Transverse colon (tissue), 4 donors: ENCODE measurements around the gene HSD11B2. TPM values are rescaled to one million over a fixed set of nuclear protein-coding genes. Genes with fewer than 3 reads are reported as not detected.

ENCODE experiments used
- DNase-seq: peaks from one replicate; pipeline ENCODE4 v3.0.0-alpha.2; 2019
- H3K27ac ChIP-seq, 4 donors: fragments of 200-600 bp; sonication (generic); 2 replicates each; pipeline ENCODE4 v1.5.1; 2016 to 2018; ENCODE audit warnings: inconsistent platforms in 4 of 4
- H3K27me3 ChIP-seq: fragments of 200-600 bp; sonication (generic); 2 replicates; pipeline ENCODE4 v1.5.1; 2017; ENCODE audit warnings: inconsistent platforms
- H3K36me3 ChIP-seq, 4 donors: fragments of 200-600 bp; sonication (generic); 2 replicates each; pipeline ENCODE4 v1.5.1; 2017 to 2019; ENCODE audit warnings: inconsistent platforms in 4 of 4
- H3K4me1 ChIP-seq, 4 donors: fragments of 200-600 bp; sonication (generic); 2 replicates each; pipeline ENCODE4 v1.5.1; 2017 to 2020; ENCODE audit warnings: inconsistent platforms in 4 of 4
- H3K4me3 ChIP-seq, 4 donors: fragments of 200-600 bp; sonication (generic); 1 replicate in 1 of 4; 2 replicates in 3 of 4; pipeline versions ENCODE4 v1.5.1 to v1.6.1; 2017 to 2019; ENCODE audit warnings: inconsistent platforms in 4 of 4
- H3K9me3 ChIP-seq, 2 donors: fragments of 200-600 bp; sonication (generic); 2 replicates each; pipeline ENCODE4 v1.5.1; 2017 to 2019; ENCODE audit warnings: inconsistent platforms in 2 of 2
- EP300 ChIP-seq: sonication (generic); formaldehyde crosslinking; IDR thresholded peaks from one replicate; pipeline ENCODE4 v1.6.1; 2017; ENCODE audit warnings: antibody characterized with exemption, low read depth
- POLR2A ChIP-seq: fragments of 450-650 bp; IDR thresholded peaks from one replicate; pipeline ENCODE4 v1.6.1; 2016; ENCODE audit warnings: antibody characterized with exemption, mild to moderate bottlenecking, moderate library complexity
- POLR2AphosphoS5 ChIP-seq, 3 donors: sonication (generic); formaldehyde crosslinking; IDR thresholded peaks; one replicate each; pipeline ENCODE4 v1.6.1; 2016; ENCODE audit warnings: antibody characterized with exemption in 3 of 3
- WGBS, 2 donors: methylation state at CpG; one replicate each; pipeline ENCODE4 v1.1.5; 2018; ENCODE audit warnings: low coverage in 1 of 2; 5-methylcytosine and 5-hydroxymethylcytosine counted together
- in situ Hi-C, 4 donors: fragments of 200-750 bp; cut with MboI; loops; one replicate each; pipeline versions ENCODE4 v1.15.0 to v1.15.1; 2017; ENCODE audit warnings: low sequenced_read_pairs in 3 of 4, low pct_ligation_motif_present in 1 of 4, low pct_unique_long_range_greater_than_20kb in 1 of 4
- intact Hi-C: fragments of 100-400 bp; cut with DNase I; formaldehyde crosslinking; loops from one replicate; pipeline ENCODE4 v1.15.1; 2023; ENCODE audit warnings: low total_unique reads
- total RNA-seq, 4 donors: library from RNA; depleted of rRNA; stranded (reverse); fragments of >200 nt; gene quantifications; one replicate each; pipeline ENCODE4 v1.1.0, GENCODE V29; 2016
- TF ChIP-seq, protein P1 (sequence below), 5 experiments: fragments of 200-600 bp in 3 of 5; fragments of 450-650 bp in 2 of 5; sonication (generic) in 3 of 5; IDR thresholded peaks; 1 replicate in 2 of 5; 2 replicates in 3 of 5; pipeline ENCODE4 v1.5.1; 2016 to 2017; ENCODE audit warnings: antibody characterized with exemption in 5 of 5, inconsistent platforms in 3 of 5, mild to moderate bottlenecking in 2 of 5, moderate library complexity in 1 of 5

Gene HSD11B2
- total RNA-seq, 4 donors from 2014 or later = 667 to 1,081 (median 790) TPM

DNA sequence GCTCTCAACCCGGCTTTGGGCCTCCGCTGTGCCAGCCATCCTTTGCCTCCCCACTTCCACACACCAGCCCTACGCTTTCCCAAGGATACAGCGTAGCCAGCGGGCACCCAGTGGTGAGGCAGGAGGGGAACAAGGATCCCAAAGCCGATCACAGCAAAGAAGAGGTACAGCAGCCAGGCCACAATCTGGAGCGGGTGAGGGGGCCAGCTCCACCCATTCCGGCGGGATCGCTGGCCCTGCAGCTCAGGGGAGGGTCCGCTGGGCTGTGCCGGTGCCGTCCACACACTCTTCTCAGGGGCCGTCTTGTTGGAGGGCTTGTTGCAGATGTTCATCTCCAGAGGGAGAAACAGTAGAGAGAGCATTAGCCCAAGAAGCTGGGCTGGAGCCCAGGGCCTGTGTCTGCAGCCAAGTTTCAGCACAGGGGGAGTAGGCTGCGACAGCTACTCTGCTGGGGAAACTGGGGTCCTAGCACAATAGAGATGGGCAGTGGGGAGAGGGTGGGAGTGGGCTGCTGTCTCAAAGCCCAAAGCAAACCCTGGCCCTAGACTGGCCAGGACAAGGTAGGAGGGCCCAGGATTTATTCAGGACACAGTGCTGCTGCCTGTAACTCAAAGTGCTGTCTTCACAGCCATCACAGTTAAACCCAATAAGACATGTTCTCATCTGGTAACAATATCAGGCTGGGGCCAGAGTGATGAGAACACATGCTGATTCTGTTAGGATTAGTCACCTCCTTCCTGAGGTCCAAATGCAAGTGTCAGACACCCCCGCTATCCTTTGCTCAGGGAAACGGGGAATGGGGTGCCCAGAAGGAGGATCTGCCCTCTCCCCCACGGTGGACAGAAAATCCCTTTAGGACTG is 24.6 kb upstream of the HSD11B2 start:
- peak overlapping the region; percentile 37 to 81 (median 60) for H3K27ac ChIP-seq
- WGBS, 2 donors = 60 to 80% methylated on average over 1 to 18 of the region's 18 CpGs
- no peak for DNase-seq

DNA sequence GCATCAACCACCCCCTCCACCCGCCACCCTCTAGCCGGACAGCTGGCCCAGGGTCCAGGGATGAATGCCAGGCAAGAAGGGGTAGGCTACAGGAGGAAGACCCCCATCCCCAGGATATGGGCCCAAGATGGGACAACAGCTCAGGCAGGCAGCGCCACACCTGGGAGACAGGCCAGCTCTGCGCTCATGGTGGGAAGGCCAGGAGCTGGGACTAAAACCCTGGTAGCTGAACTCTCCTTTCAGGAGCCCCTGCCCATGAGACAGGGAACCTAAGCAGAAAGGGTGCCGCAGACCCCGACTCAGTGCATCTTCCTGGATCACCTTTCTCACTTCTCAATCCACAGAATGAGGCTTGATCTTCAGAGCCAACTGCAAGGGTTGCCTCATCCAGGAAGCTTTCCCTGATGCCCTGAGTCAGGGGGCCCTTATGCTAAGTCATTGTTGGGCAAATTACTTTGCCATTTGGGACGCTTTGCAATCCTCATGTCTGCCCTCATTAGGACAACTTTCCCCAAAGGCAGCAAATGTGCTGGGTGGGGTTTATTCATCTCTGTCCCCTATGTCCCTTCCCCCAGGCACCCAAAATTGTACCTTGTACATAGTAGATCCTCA is 23.6 kb upstream of the HSD11B2 start:
- Histone ChIP-seq H3K27me3 (no peaks in the 10 kb centered on the region), H3K9me3 (no peaks in the 10 kb centered on the region), H3K4me1 (peaks cover 5 to 24% (median 12%) of the 10 kb centered on the region in 4 donors), H3K4me3 (no peak overlapping the region), H3K36me3 (no peaks in the 10 kb centered on the region), H3K27ac (peak overlapping the region; percentile 12 to 81 (median 47))
- intact Hi-C loops = no loop called here
- WGBS, 2 donors = 90% methylated on average over 7 of the region's 7 CpGs; no CpG with 5 or more reads in 1 of the 2 donors
- no peak for DNase-seq
- TF ChIP-seq POLR2AphosphoS5 (IDR thresholded peaks at IDR 0.05) (no peak), EP300 (no peak), POLR2A (no peak)
- TF ChIP-seq, protein P1, sequence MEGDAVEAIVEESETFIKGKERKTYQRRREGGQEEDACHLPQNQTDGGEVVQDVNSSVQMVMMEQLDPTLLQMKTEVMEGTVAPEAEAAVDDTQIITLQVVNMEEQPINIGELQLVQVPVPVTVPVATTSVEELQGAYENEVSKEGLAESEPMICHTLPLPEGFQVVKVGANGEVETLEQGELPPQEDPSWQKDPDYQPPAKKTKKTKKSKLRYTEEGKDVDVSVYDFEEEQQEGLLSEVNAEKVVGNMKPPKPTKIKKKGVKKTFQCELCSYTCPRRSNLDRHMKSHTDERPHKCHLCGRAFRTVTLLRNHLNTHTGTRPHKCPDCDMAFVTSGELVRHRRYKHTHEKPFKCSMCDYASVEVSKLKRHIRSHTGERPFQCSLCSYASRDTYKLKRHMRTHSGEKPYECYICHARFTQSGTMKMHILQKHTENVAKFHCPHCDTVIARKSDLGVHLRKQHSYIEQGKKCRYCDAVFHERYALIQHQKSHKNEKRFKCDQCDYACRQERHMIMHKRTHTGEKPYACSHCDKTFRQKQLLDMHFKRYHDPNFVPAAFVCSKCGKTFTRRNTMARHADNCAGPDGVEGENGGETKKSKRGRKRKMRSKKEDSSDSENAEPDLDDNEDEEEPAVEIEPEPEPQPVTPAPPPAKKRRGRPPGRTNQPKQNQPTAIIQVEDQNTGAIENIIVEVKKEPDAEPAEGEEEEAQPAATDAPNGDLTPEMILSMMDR (IDR thresholded peaks at IDR 0.05) = no peak
- in situ Hi-C loops = no loop called here

More for the DNA sequence above, 24.6 kb upstream of the HSD11B2 start:
- Histone ChIP-seq H3K9me3 (no peaks in the 10 kb centered on the region), H3K4me1 (peaks cover 5 to 24% (median 12%) of the 10 kb centered on the region in 4 donors), H3K36me3 (no peaks in the 10 kb centered on the region), H3K27me3 (no peaks in the 10 kb centered on the region), H3K4me3 (no peak overlapping the region)
- intact Hi-C loops (no loop called here), in situ Hi-C loops (no loop called here)
- TF ChIP-seq, protein P1 (IDR thresholded peaks at IDR 0.05) = no peak
- TF ChIP-seq POLR2A (no peak), EP300 (no peak), POLR2AphosphoS5 (IDR thresholded peaks at IDR 0.05) (no peak)

DNA sequence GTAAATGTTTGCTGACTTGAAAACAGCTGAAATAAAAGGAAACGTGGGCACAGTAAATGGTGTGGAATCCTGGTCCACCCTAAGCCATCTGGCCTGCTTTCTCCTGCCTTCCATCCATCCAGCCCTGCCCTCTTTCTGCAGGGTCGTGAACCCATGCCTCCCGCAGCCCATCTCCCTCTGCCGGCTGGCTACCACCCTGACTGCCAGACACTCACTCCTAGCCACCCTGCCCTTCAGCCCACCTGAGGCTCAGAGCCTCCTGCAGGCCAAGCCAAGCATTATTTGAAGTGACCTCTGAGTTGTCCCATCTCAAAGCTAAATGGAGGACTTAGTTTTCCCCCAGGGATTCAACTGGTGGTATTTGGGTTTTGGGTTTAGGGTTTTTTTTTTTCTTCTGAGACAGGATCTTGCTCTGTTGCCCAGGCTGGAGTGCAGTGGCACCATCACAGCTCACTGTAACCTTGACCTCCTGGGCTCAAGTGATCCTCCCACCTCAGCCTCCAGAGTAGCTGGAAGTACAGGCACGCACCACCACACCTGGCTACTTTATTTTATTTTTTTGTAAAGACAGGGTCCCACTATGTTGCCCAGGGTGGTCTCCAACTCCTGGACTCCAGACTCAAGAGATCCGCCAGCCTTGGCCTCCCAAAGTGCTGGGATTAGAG is 23.0 kb upstream of the HSD11B2 start:
- in situ Hi-C loops = no loop called here
- Histone ChIP-seq H3K36me3 (no peaks in the 10 kb centered on the region), H3K4me1 (peaks cover 5 to 24% (median 12%) of the 10 kb centered on the region in 4 donors), H3K4me3 (no peak overlapping the region), H3K27ac (no peak overlapping the region), H3K9me3 (no peaks in the 10 kb centered on the region), H3K27me3 (no peaks in the 10 kb centered on the region)
- 55 to 84% methylated on average over 2 to 6 of the region's 6 CpGs for WGBS, 2 donors
- TF ChIP-seq, protein P1 (IDR thresholded peaks at IDR 0.05) = no peak
- TF ChIP-seq POLR2A = no peak
- TF ChIP-seq EP300 = no peak
- TF ChIP-seq POLR2AphosphoS5 (IDR thresholded peaks at IDR 0.05) = no peak
- intact Hi-C loops = no loop called here
- no peak for DNase-seq

GRCh38 chr16:67409631-67410030 is 21.3 kb upstream of the HSD11B2 start:
- peaks cover 4 to 21% (median 9%) of the 10 kb centered on the region in 4 donors for H3K4me1 ChIP-seq
- in situ Hi-C loops (no loop called here), intact Hi-C loops (no loop called here)
- no peak overlapping the region for H3K27ac ChIP-seq
- H3K4me3 ChIP-seq = no peak overlapping the region
- H3K36me3 ChIP-seq = no peaks in the 10 kb centered on the region
- 92% methylated on average over 9 of the region's 9 CpGs; no CpG with 5 or more reads in 1 of the 2 donors for WGBS, 2 donors
- TF ChIP-seq POLR2AphosphoS5 (IDR thresholded peaks at IDR 0.05) = no peak
- no peak for TF ChIP-seq POLR2A
- TF ChIP-seq, protein P1 (IDR thresholded peaks at IDR 0.05) = no peak
- no peak for TF ChIP-seq EP300
- no peaks in the 10 kb centered on the region for H3K9me3 ChIP-seq
- DNase-seq = no peak
- no peaks in the 10 kb centered on the region for H3K27me3 ChIP-seq
